Epithelial cell of prostate (primary cell): ENCODE measurements around the gene SPAG6.
A peak's percentile ranks its signal among the peaks of the same experiment; 100 is the strongest.

Experiments
- DNase-seq: peaks from one replicate; pipeline ENCODE4 v3.0.0-alpha.2; 2011; ENCODE audit warnings: low read depth, low spot score
- H3K27ac ChIP-seq: fragments of 450-650 bp; 2 replicates; pipeline ENCODE4 v1.5.1; 2017; ENCODE audit warnings: mild to moderate bottlenecking

Gene SPAG6

DNA sequence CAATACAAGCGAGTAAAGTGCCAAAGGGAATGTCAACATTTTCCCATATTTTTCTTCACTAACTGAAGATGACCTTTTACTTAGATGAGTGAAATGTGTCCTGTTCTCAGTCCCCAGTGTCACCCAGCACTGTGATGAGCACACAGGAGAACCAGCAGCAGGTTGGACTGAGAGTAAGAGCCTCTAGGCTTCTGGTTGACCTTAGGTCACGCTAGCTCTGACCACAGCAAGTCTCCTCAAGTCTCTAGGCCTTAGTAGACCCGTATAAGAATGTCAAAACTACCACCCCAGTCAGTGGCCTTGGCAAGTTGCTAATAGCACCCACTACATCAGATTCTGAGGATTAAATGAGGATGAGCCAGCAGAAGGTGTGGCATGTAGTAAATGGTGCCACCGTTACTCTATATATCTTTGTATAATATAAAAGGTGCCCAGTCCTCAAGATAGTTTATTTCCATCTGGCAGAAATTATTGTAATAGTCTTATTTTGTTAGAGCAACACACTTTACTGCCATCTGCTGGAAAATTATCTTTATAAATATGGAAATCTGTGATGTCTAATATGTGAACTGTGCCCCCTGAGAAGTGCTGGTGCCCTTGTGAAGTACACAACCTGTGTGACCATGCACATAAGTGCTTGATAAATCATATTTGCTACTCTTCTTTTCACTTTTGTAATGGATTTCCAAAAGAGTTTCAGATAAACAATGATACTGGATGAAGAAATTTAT lies 75.7 kb downstream of the SPAG6 start:
- H3K27ac ChIP-seq = no peak overlapping the region
- DNase-seq = no peak

DNA sequence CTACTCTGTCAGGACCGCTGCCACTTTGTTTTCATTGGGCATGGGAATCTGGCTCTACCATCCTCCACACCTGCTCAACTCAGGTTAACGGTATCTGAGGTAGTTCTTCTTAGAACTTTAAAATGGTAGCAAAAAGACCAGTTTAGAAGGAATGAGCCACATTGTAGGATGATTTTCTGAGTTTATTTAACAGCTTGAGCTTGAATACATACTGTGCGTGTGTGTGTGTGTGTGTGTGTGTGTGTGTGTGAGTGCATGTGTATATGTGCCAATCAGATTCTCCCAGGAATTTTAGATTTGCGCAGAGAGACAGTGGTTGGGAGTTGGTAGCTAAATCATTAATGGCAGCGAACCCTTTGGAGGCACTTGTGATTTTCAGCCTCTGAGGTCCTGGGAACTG lies 81.4 kb downstream of the SPAG6 start:
- no peak overlapping the region for H3K27ac ChIP-seq
- no peak for DNase-seq

DNA sequence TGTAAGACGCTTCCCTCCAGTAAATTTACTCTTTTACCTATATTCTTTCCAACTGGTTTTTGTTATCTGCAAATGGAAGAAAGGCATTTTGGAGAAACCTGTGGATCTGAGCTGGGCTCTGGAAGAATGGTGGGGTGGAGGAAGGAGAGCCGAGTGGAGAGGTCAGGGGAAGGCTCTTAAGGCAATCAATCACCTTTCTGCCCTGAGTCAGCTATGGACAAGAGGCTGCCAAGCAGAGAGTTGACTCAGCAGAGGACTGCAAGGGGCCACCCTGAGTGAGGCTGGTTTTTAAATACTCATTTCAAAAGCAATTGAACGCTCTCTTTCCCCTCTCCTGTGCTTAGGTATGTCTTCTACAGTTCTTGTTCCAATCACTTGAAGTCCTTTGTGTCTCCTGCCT lies 81.8 kb downstream of the SPAG6 start:
- DNase-seq = no peak
- H3K27ac ChIP-seq = no peak overlapping the region

DNA sequence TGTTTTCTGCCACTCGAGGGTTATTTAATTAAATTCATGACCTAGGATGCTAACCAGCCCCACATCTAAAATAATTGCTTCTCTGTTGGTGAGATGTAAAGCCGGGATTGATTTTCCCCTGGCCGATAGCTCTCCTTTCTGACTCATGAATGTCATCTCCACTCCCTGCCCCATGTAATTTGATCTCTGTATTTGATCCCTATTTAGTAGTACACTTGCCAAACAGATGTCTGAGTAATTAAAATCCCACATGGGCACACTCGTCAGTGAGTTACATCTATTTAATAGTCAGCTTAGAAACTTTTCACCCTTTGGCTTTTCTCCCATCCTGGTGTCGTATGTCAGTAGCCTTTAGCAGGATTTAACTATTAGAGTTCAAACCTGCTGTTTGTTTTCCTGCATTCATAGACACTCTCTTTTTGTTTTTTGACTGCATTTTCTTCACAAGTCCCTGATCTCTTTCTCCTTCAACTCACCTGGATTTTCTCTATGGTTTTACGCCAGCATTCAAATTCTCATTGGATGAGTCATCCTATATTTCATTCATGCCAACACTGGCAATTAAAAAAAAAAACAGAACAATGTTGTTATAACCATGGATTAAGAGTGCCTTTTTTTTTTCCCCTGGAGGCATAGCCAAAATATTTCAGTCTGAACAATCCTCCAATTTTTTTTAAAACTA lies 82.7 kb downstream of the SPAG6 start:
- peak overlapping the region; percentile 74 for H3K27ac ChIP-seq
- peak; percentile 73 for DNase-seq

DNA sequence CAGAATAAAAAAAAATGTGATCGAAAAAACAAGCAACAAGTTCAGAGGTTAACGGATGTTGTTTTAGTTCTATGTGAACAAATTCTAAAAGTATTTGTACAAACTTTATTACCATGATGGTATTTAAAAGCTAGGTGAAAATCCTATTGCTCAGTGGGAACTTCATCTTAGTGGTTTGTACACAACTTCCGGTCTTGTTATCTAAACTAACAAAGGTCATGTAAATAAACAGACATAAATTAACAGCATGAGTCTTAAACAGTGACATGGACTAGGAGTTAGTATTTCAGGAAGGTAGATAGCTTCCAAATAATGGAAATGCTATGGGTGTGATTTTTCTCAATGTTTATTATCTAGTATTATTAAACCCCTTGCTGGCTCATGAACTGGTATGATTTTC lies 83.8 kb downstream of the SPAG6 start:
- DNase-seq = no peak
- peak overlapping the region; percentile 74 for H3K27ac ChIP-seq

DNA sequence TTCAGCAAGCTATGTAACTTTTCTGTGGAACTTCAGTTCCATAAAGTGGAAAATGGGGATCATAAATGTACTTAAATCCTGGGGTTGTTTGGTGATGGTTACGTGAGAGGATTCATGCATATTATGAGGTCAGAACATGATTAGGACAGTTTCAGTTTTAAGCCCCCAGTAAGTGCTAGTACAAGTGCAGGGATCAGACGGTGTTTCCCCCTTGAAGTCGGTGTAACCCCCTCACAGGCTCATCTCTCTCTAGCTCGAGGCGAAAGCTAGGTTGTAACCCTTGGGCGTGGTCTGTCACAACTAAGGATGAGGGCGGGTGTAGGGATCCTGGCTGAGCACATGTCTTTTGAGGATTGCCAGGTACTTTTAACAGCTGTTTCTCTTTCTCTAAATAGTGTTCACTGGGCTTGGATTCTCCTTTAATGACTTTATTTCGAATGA lies 84.7 kb downstream of the SPAG6 start:
- no peak for DNase-seq
- H3K27ac ChIP-seq = no peak overlapping the region

DNA sequence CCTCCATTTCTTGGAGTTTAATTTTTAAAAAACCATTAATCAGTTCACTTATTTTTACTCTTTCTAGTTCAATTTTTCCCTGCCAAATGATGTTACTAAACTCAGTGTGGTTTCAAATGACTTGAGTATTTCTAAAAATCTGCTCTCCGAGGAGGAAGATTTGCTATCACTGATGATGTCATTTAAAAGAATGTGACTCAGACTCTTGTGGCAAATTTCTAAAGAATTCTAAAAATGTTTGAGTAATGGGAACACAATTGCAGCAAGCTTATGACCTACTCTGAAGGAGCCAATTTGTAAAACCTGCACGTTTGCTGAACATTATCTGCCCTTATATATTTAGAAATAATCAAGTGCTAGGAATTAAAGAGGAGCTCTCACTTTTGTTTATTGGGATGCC lies 88.6 kb downstream of the SPAG6 start:
- DNase-seq = no peak
- H3K27ac ChIP-seq = peak overlapping the region; percentile 26

DNA sequence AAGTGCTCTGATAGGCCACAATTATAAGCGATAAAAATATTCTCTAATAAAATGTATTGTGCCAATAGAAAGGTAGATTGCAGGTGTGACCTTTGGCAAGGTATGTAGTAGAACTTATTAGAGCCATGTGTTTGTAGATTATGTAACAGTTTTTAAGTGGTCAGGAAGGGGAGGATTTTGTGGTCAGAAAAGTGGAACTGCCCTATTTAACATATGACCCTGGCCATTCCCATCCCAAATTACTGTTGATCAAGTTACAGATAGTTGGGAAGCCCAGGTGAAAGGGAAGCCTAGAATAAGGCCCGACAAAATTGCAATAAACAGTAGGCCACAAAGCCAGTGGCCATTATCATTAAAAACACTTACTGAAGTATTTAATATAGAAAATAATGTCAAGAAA lies 89.2 kb downstream of the SPAG6 start:
- H3K27ac ChIP-seq = peak overlapping the region; percentile 26
- DNase-seq = no peak

DNA sequence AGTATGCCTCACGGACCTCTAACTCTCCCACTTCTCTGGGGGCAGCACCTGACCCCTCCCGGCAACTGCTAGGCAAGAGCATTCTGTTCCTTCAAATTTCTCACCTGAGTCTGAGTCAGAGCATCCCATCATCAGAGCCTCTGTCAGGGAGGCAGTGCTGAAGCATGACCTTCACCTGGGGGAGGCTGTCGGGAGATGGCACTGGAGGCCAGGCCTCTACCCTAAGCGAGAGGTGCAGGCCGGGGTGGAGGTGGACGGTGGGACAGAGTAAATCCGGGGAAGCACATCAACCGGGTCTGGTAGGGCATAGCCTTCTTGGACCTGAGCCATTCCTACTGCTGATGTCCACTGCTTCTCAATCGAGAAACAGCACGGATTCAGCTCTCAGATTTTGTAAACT lies 90.4 kb downstream of the SPAG6 start:
- DNase-seq = no peak

DNA sequence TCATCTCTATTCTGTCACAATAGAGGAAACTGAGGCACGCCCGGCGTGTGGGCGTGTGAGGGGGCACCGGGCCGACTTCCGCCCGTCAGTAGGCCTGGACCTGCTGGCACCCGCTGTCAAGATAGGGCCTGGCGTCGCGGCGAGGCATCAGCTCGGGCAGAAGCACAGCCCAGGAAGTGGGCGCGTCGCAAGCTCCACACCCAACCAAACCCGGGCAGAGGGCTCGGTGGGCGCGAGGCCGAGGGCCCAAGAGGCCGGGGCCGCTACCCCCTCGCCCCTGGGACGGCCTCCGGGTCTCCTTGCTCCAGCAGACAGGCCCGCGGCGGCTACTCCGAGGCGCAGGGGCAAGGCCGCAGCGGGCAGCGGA lies 91.2 kb downstream of the SPAG6 start:
- H3K27ac ChIP-seq = peak overlapping the region; percentile 71
- DNase-seq = no peak

More for the DNA sequence above, 90.4 kb downstream of the SPAG6 start:
- H3K27ac ChIP-seq = no peak overlapping the region

DNA sequence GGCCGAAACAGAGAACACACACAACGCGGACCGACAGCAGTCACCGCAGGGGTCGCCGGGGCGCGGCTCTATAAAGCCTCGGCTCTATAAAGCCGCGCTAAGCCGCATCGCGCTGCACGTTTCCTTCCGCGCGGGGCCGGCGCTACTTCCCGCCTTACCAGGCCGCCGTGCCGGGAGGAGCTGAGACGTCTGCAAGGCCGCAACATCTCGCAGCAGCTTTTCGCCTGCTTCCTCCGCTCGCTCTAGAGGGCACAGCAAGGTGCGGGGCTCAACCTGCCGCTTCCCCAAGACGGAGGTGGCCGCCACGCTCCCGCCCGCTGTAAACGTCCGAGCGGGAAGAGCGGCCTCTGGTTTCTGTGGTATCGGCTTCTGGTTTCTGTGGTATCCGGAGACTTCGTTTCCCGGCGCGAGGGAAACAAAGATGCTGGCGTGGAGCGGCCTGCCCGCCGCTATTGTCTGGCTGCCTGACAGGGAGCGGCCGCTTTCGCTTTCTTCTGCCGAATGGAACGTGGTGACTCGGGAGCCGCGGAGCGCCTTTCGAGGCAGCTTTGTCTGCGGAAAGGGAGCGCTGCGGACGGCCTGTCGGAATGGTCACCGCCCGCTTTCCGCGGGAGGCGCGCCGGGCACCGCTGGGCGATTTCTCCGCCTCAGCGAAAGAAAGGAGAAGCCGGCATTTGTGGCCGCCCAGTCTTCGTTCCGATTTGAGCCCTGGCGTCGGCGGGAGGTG lies 91.8 kb downstream of the SPAG6 start:
- peak overlapping the region; percentile 71 for H3K27ac ChIP-seq
- peak; percentile 37 for DNase-seq

DNA sequence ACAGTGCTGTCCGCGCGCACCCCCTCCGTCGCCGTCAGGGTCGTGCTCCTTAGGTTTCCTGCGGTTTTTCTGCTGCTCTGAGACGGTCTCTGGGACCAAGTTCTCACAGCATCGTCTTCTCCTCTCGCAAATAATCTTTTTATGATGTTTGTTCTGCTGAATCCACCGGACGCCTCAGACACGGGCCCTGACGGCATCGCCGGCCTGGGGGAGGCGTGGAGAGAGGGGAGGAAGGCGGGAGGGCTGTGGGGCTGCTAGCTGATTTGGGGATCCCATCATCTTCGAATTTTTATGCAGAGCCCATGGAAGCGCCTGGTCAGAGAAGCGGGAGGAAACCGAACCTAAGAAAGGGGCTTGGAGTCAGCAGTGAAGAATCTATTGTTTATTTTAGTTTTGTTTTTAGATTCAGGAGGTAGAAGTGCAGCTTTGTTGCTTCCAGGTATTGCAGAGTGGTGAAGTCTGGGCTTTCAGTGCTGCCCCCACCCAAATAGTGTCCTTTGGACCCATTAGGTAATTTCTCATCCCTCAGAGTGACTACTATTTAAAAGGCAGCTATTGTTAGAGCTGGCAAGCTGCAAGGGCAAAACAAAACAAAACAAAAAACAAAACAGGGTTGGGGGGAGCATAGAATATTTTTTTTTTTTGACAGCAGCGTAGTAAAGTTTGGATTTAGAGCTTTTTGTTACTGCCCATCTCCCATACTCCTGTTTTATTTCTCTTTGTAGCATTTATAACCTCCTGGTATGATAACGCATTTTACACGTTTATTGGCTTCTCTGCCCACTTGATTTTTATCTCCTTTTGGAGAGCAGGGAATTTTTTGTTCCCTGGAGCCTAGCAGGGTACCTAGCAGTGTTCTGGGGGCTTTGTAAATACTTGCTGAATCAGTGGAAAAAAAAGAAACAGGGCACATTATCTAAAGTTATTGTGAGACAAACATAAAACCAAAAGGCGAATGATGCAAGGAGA lies 92.6 kb downstream of the SPAG6 start:
- DNase-seq = no peak
- H3K27ac ChIP-seq = peak overlapping the region; percentile 71

DNA sequence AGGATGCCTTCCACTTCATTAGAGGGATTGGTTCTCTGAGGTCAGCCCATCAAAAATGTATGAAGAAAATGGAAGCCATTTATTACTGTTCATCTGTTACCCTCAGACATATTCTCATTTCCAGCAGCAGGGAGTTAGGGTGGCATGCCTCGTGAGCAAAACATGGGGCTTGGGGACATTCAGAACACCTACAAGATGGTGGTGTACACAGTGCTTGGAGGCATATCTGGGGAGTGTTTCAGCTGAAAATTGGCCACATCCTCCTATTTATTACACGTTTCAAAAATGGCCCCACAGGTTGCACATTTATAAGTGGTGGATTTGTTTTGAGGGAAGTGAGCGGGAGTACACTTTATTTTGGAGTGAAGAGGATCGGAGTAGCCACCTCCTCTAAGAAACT lies 93.4 kb downstream of the SPAG6 start:
- H3K27ac ChIP-seq = no peak overlapping the region
- no peak for DNase-seq

DNA sequence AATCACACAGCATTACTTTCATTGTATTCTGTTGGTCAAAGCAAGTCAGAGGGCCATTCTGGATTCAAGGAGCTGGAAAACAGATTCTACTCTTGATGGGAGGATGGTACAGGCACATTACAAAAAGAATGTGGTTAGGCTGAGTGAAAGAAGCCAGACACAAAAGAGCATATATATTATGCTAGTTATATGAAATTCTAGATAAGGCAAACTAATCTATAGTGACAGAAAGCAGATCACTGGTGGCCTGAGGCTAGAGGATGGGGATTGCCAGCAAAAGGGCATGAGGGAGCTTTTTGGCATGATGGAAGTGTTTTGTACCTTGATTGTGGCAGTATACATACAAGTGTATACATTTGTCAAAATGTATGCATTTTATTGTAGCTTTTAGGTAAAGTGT lies 96.8 kb downstream of the SPAG6 start:
- no peak overlapping the region for H3K27ac ChIP-seq
- DNase-seq = no peak

DNA sequence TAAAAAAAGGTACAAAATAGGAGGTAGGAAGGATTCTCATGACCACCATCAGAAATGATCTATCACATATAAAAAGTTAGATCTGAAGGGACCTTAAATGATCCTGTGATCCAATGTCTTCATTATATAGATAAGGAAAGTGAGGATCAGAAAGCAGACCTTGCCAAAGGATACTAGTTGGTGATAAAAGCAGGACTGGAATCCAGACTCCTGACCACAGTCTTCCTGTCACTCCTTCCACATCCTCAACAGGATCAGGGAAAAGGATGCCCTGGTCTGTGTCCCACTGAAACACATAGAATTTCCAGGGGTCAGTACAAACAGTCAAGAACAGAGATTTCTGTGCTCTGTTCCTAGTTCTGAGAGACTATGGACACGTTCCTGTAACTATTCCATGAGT lies 97.2 kb downstream of the SPAG6 start:
- DNase-seq = no peak

DNA sequence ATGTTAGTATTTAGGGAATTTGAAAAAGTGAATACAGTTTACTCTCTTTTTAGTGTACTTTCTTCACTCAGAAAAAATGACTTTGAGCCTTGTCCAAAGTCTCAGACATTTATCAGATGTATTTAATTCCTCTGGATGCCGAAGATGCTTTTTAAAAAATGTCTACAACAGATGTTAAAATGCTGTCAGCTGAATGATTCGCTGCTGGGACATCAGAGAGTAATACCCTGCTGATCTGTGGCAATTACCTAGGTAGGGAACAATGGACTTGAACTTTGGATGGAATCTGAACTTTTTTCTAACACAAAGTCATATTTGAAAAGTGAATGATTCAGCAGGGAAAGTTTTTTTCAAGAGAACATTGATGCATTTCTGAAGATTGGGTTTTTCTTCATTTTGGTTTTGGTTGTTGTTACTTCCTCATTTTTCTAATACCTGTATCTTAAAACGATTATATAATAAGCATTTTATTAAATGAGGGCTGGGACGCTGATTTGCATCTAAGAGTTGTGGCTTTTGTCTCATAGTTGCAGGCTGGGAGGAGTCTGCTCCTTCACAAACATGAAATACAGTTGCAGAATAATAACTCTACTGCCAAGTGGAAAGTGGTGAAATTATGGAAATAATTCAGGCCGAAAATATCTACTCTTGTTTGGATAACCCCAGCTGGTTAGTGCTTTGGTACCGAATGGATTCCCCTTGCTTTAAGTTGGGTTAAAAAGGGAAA lies 98.0 kb downstream of the SPAG6 start:
- no peak overlapping the region for H3K27ac ChIP-seq
- no peak for DNase-seq

More for the DNA sequence above, 97.2 kb downstream of the SPAG6 start:
- no peak overlapping the region for H3K27ac ChIP-seq

DNA sequence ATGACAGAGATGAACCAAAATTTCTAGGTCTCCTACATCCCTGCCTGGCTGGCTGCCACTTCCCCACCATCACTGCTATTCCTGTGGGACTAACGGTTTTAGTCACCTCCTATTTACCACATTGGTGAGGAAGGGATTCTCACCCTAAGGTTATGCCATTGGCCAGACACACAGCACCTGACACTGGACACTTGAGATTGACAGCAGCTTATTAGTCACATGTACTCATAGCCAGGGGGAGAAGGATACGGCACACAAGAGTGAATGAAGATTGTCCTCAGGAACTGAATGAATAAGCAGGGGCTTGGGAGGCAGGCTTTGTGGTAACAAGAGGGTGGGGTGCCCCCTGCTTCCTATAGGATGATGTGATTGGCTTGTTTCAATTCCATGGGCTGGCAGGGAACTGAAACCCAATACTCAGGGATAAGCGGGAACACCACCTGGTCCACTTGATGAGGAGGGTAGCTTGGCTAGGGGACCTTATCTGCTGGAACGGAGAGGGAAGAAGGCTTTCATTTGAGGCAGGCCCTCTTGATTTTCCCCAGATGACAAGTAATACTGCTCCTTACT lies 99.0 kb downstream of the SPAG6 start:
- DNase-seq = no peak
- no peak overlapping the region for H3K27ac ChIP-seq

DNA sequence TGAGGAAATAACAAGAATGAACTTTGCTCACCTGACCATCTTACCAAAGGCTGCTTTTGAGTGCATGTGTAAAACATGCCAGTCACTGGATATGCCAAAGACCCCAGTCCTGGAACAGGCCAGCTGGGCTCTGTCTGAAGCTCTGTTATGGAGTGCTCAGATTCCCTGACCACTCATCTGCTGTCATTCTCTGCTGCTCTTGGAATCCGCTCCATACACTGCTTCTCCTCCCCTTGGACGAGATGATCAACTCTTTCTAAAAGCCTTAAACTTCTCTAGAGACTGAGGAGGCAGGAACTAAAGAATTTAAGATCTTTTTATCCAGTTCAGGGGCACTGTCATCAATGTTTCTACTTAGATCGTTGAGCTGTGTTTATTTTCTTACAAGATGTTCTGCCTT lies 100.2 kb downstream of the SPAG6 start:
- no peak for DNase-seq
- no peak overlapping the region for H3K27ac ChIP-seq

DNA sequence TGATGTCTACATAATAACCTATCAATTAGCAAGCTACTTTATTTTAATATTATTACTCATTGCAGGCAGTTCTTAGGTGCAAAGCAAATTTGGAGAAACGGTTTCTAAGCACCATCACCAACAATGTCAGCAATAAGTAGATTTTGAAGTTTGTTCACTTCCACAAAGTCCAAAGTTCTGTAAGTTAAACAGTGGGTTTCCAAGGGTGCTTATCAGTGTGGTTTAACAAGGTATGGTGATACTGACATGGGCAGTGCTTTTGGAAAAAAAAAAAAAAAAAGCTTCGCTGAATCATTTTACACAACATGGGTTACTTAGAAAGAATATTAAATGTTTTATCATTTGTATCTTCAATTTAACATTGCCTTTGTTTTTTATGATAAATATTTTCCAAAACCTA lies 101.8 kb downstream of the SPAG6 start:
- no peak overlapping the region for H3K27ac ChIP-seq
- no peak for DNase-seq
